ENCODE measurements around the gene GPX2.

GPX2 gene

GRCh38 chr14:64919215-64919614 lies 23.3 kb downstream of the GPX2 start:
- no peak for TF ChIP-seq EP300 (IDR thresholded peaks at IDR 0.05; ENCODE audit: borderline replicate concordance)
- TF ChIP-seq USF1 (IDR thresholded peaks at IDR 0.05), result no peak
- no peak for TF ChIP-seq FOXM1 (IDR thresholded peaks at IDR 0.05; ENCODE audit: borderline replicate concordance, low read depth)
- no peak for TF ChIP-seq ZBTB7A (IDR thresholded peaks at IDR 0.05; ENCODE audit: low read depth)
- TF ChIP-seq YY1 (IDR thresholded peaks at IDR 0.05; ENCODE audit: low read depth), result no peak
- no peak for TF ChIP-seq TEAD4 (IDR thresholded peaks at IDR 0.05)
- no peak for TF ChIP-seq NFIC (IDR thresholded peaks at IDR 0.05)

GRCh38 chr14:64918216-64918615 lies 24.3 kb downstream of the GPX2 start:
- TF ChIP-seq TAF1 (IDR thresholded peaks at IDR 0.05; ENCODE audit: low read depth) (no peak), NFIC (IDR thresholded peaks at IDR 0.05) (no peak), ZBTB7A (IDR thresholded peaks at IDR 0.05; ENCODE audit: low read depth) (no peak), EGR1 (IDR thresholded peaks at IDR 0.05) (no peak), FOXM1 (IDR thresholded peaks at IDR 0.05; ENCODE audit: borderline replicate concordance, low read depth) (no peak), MAX (IDR thresholded peaks at IDR 0.05) (no peak), TEAD4 (IDR thresholded peaks at IDR 0.05) (no peak), EP300 (IDR thresholded peaks at IDR 0.05; ENCODE audit: borderline replicate concordance) (no peak), CEBPB (IDR thresholded peaks at IDR 0.05) (no peak), CREB1 (IDR thresholded peaks at IDR 0.05; ENCODE audit: low read depth) (no peak), YY1 (IDR thresholded peaks at IDR 0.05; ENCODE audit: low read depth) (no peak), TCF12 (IDR thresholded peaks at IDR 0.05; ENCODE audit: low read depth) (no peak), USF1 (IDR thresholded peaks at IDR 0.05) (no peak), REST (IDR thresholded peaks at IDR 0.05; ENCODE audit: low read depth) (no peak), RAD21 (IDR thresholded peaks at IDR 0.05; ENCODE audit: low read depth) (no peak)

GRCh38 chr14:64915797-64916196 lies 26.7 kb downstream of the GPX2 start:
- TF ChIP-seq TAF1 (IDR thresholded peaks at IDR 0.05; ENCODE audit: low read depth) (no peak), ZBTB7A (IDR thresholded peaks at IDR 0.05; ENCODE audit: low read depth) (no peak), CEBPB (IDR thresholded peaks at IDR 0.05) (no peak), NFIC (IDR thresholded peaks at IDR 0.05) (no peak), YY1 (IDR thresholded peaks at IDR 0.05; ENCODE audit: low read depth) (no peak), TEAD4 (IDR thresholded peaks at IDR 0.05) (no peak), MAX (IDR thresholded peaks at IDR 0.05) (no peak), USF1 (IDR thresholded peaks at IDR 0.05) (no peak), EP300 (IDR thresholded peaks at IDR 0.05; ENCODE audit: borderline replicate concordance) (no peak)

- no peak for TF ChIP-seq FOXM1 (IDR thresholded peaks at IDR 0.05; ENCODE audit: borderline replicate concordance, low read depth)
- no peak for TF ChIP-seq TCF12 (IDR thresholded peaks at IDR 0.05; ENCODE audit: low read depth)
- TF ChIP-seq NFIC (IDR thresholded peaks at IDR 0.05), result no peak
- TF ChIP-seq TAF1 (IDR thresholded peaks at IDR 0.05; ENCODE audit: low read depth), result no peak
- TF ChIP-seq EP300 (IDR thresholded peaks at IDR 0.05; ENCODE audit: borderline replicate concordance), result no peak
- TF ChIP-seq MAX (IDR thresholded peaks at IDR 0.05), result no peak
- TF ChIP-seq TEAD4 (IDR thresholded peaks at IDR 0.05), result no peak
- TF ChIP-seq CREB1 (IDR thresholded peaks at IDR 0.05; ENCODE audit: low read depth), result no peak
- no peak for TF ChIP-seq CEBPB (IDR thresholded peaks at IDR 0.05)
- no peak for TF ChIP-seq ZBTB7A (IDR thresholded peaks at IDR 0.05; ENCODE audit: low read depth)
- TF ChIP-seq YY1 (IDR thresholded peaks at IDR 0.05; ENCODE audit: low read depth), result no peak
- TF ChIP-seq EGR1 (IDR thresholded peaks at IDR 0.05), result no peak
These were observed 27.5 kb downstream of the GPX2 start for GRCh38 chr14:64915029-64915424.

- TF ChIP-seq YY1 (IDR thresholded peaks at IDR 0.05; ENCODE audit: low read depth) (no peak), TAF1 (IDR thresholded peaks at IDR 0.05; ENCODE audit: low read depth) (peak; percentile 88), MAX (IDR thresholded peaks at IDR 0.05) (peak; percentile 42; the same call in 1 of the 2 replicates), EGR1 (IDR thresholded peaks at IDR 0.05) (peak; percentile 89), NFIC (IDR thresholded peaks at IDR 0.05) (no peak; the same call in 1 of the 2 replicates), TEAD4 (IDR thresholded peaks at IDR 0.05) (0 out of 2 replicates have a peak, but pooled peaks have one; percentile 28)
These were observed 28.1 kb downstream of the GPX2 start, which contains the start of gene CHURC1 for GRCh38 chr14:64914237-64915028. Gene CHURC1 (plus strand): TSS chr14:64914455. CDS start chr14:64914496, 41 bp downstream.

GRCh38 chr14:64912261-64912660 lies 30.3 kb downstream of the GPX2 start:
- TF ChIP-seq ZBTB7A (IDR thresholded peaks at IDR 0.05; ENCODE audit: low read depth), result no peak
- no peak for TF ChIP-seq REST (IDR thresholded peaks at IDR 0.05; ENCODE audit: low read depth)
- TF ChIP-seq TEAD4 (IDR thresholded peaks at IDR 0.05), result no peak
- no peak for TF ChIP-seq EGR1 (IDR thresholded peaks at IDR 0.05)
- TF ChIP-seq TAF1 (IDR thresholded peaks at IDR 0.05; ENCODE audit: low read depth), result no peak
- TF ChIP-seq USF1 (IDR thresholded peaks at IDR 0.05), result no peak
- no peak for TF ChIP-seq FOXM1 (IDR thresholded peaks at IDR 0.05; ENCODE audit: borderline replicate concordance, low read depth)

Measured in Ishikawa (cell line).